GM11168 (cell line): ENCODE measurements around the gene PAGR1.
"Not testable (repeated sequence)": the region's sequence is repeated elsewhere in the genome, so short reads cannot be mapped to it uniquely, and the experiment has no call there.

Experiments
- in situ Hi-C: fragments of 300-500 bp; cut with MboI; formaldehyde crosslinking; loops from one replicate; pipeline ENCODE4 v1.12.0; 2022; ENCODE audit warnings: low sequenced_read_pairs; ENCODE audit not compliant: unreplicated experiment

PAGR1 gene

DNA sequence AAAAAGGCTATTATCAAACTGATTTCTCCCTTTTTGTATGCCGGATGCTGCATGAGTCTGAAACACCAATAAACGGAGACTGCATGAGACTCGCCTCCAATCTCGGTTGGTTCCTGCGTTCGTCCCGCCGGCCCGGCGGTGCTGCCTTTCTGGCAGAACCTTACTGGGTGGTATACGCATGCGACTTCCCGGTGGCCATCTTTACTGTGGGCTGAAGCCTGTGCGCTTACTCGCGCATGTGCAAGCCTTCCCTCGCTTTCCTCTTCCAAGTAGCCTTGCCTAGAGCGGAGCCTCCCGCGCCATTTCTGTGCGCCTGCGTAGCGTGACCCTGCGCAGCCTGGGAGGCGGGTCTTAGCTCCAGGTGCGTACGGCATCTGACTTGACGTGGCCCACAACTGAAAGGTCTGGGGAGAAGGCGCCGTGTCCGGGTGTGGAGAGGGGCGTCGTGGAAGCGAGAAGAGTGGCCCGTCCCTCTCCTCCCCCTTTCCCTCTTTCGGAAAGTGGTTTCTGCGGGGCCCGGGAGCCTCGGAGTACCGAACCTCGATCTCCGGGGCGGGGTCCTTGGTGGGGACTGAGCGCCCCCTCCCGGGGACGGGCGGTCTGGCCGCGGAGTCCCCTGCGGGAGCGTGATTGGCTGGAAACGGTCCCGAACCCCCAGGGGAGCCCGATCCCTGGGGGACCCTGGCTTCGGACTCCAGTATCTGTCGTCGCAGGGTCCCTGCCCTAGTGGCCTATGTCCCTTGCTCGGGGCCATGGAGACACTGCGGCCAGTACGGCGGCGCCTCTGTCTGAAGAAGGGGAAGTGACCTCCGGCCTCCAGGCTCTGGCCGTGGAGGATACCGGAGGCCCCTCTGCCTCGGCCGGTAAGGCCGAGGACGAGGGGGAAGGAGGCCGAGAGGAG is at the start of gene PAGR1:
Gene PAGR1, plus strand, starts transcription at position 360 of the 901 bp plus-strand sequence. Its CDS starts 374 bp downstream, at position 734.
- in situ Hi-C loops = no loop called here

- in situ Hi-C loops = no loop called here
Measured at GRCh38 chr16:29766571-29766970, 49.4 kb upstream of the PAGR1 start.

GRCh38 chr16:29767062-29767461 is 48.9 kb upstream of the PAGR1 start:
- in situ Hi-C loops = no loop called here

GRCh38 chr16:29769507-29769906 is 46.4 kb upstream of the PAGR1 start:
- in situ Hi-C loops = no loop called here

DNA sequence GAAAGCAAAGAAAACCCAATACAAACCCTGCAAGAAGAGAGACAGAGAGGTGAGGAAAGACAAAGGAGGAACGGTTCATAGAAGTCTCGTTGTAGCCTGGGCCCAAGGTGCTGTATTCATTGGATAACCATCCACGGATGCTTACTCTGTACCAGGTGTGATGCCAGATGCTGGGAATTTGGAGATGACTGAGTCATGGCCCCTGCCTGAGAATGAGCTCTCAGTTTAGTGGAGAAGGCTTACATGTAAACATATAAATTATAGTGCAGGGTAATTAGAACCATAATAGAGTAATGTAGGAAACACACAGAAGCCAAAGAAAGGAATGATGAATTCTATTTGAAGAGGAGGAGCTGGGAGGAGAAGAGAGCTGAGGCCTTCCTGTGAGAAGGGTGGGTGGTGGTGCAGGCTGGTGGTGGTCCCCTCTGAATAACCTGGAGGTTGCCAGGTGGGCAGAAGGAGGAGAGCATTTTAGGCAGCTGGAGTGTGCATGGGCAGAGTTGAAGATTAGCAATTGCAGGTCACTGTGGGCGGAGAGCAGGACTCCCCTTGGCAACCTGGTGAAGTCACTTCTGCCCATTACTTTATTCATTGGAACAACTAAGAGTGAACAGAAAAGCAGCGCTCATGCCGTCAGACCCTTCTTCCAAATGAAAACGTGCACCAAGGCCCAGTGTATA is 45.6 kb upstream of the PAGR1 start:
- in situ Hi-C loops = no loop called here

DNA sequence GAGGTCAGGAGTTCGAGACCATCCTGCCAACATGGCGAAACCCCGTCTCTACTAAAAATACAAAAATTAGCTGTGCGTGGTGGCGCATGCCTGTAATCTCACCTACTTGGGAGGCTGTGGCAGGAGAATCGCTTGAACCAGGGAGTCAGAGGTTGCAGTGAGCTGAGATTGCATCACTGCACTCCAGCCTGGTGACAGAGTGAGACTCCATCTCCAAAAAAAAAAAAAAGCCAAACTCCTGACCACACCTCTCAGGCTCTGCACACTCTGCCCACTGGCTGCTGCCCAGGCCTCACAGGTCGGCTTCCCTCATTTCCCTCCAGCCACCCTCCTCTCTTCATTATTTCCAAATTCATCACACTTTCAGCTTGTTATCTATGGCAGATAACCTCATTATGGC is 43.6 kb upstream of the PAGR1 start:
- in situ Hi-C loops = not testable (repeated sequence)

- in situ Hi-C loops = no loop called here
Measured at GRCh38 chr16:29774730-29775129, 41.2 kb upstream of the PAGR1 start.

- in situ Hi-C loops = no loop called here
Measured at GRCh38 chr16:29775742-29776408, 40.1 kb upstream of the PAGR1 start.

- in situ Hi-C loops = no loop called here
Measured at GRCh38 chr16:29777576-29778350, 38.2 kb upstream of the PAGR1 start, which contains the start of gene ZG16. Gene ZG16 (plus strand): TSS chr16:29778256. CDS start chr16:29779267, 1,011 bp downstream.

- in situ Hi-C loops = no loop called here
Measured at GRCh38 chr16:29779474-29779873, 36.5 kb upstream of the PAGR1 start.

DNA sequence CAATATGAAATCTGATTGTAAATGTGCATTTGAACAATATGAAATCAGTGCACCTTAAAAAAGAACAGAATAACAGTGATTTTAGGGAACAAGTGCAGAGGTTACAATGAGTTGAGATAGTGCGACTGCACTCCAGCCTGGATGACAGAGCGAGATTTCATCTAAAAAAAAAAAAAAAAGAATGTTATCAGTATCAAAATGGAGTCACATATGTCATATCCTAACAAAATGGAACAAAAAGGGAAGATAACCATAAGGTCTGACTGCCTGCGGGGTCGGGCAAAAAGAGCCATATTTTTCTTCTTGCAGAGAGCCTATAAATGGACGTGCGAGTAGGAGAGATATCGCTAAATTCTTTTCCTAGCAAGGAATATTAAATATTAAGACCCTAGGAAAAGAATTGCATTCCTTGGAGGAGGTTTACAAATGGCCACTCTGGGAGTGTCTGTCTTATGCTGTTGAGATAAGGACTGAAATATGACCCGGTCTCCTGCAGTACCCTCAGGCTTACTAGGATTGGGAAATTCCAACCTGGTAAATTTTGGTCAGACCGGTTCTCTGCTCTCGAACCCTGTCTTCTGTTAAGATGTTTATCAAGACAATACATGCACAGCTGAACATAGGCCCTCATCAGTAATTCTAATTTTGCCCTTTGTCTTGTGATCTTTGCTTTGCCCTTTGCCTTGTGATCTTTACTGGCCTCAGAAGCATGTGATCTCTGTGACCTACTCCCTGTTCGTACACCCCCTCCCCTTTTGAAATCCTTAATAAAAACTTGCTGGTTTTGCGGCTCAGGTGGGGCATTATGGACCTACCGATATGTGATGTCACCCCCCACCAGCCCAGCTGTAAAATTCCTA is 32.6 kb upstream of the PAGR1 start:
- in situ Hi-C loops = not testable (repeated sequence)

- in situ Hi-C loops = no loop called here
Measured at GRCh38 chr16:29784157-29784556, 31.8 kb upstream of the PAGR1 start.

DNA sequence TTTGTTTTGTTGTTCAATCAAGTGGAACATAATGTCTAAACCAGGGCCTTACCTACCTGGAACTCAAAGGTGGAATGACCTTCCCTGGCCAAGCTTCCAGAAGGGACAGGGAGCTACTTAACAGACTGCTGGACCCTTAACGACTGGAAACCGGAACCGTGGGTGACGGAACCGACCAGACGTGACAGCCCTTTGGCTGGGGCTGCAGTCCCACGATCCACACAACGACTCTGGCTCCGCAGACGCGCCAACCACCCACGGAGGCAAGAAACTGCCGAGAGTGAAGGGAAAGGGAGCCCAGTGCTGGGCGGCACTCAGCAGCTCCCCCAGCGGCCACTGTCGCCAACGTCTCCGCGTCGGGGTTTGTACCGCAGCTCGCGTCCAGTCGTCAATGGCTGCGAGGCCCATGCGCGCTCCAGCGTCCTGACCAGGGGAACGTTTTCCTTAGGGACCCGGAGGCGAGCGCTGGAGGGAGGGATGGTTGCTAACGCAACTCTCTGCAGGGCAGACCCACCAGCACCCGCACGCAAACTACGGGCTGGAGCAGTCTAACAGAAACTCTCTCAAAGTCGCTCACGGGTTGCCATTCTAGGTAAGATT is 31.0 kb upstream of the PAGR1 start:
- in situ Hi-C loops = loop anchor here (5.0 kb wide), 1 partner anchor 43 kb away; no protein-coding TSS in a partner anchor

- in situ Hi-C loops = loop anchor here (5.0 kb wide), 1 partner anchor 45 kb away; no protein-coding TSS in a partner anchor
Measured at GRCh38 chr16:29787155-29787554, 28.8 kb upstream of the PAGR1 start.

DNA sequence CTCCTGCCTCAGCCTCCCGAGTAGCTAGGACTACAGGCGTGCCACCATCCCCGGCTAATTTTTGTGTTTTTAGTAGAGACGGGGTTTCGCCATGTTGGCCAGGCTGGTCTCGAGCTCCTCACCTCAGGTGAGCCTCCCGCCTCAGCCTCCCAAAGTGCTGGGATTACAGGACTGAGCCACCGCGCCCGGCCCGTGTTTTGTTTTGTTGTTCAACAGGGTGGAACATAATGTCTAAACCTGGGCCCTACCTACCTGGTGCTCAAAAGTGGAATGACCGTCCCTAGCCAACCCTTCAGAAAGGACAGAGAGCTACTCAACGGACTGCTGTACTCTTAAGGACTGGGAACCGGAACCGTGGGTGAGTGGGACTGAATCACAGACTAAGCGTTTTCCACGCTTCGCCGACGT is 26.2 kb upstream of the PAGR1 start:
- in situ Hi-C loops = loop anchor here (5.0 kb wide), 1 partner anchor 47 kb away; no protein-coding TSS in a partner anchor

- in situ Hi-C loops = no loop called here
Measured at GRCh38 chr16:29790183-29790948, 25.6 kb upstream of the PAGR1 start, which contains the start of gene KIF22. Gene KIF22 (plus strand): TSS chr16:29790751. CDS start chr16:29790760, 9 bp downstream.

DNA sequence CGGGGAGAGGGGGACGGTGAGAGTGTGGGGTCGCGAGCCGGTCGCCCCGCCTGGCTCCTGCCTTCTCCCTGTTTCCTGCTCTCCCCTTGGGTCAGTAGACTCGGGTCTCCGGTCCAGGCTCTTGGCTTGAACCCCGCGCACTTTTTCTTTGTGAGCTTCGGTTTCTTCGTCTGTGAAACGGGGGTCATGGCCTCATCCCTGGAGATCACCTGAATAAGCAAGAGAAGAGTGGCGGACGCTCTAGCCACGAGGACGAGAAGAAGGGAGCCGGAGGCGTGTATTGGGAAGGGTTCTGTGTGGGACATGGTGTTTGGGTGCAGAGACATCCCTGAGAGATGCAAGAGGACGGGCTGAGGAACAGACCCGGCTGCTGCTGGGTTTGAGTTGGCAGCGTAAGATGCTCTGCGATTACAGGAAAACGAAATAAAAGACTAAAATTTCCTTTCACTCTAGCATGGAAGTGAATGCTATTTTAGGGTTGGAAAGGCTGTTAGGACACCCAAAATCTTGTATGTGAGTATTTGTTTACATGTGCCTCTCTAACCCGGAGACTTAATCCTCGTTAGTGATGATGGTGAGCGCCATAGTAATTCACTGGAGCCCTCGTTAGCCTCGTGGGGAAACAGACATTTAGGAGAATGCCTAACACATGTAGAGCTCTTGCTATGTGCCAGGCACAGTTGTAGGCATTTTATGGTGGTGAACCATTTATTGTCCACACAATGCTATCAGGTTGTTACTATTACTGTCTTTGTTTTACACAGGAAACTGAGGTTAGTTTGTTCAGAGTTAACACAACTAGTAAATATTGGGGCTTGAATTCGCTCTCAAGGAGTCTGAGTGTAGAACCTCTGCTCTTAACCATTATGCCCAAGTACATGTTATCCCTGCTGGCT is 24.8 kb upstream of the PAGR1 start:
- in situ Hi-C loops = no loop called here
